Fibroblast of upper back skin (primary cell): ENCODE results near the gene BPI.
"Not testable (repeated sequence)": the region's sequence is repeated elsewhere in the genome, so short reads cannot be mapped to it uniquely, and the experiment has no call there.

Experiments
- DNase-seq: peaks from one replicate; pipeline ENCODE4 v3.0.0-alpha.2; 2013

The BPI gene

GRCh38 chr20:38306379-38306778 lies 2.4 kb downstream of the BPI start:
- no peak for DNase-seq

- peak; percentile 69 for DNase-seq
Measured at GRCh38 chr20:38307371-38308046, 3.6 kb downstream of the BPI start.

GRCh38 chr20:38308047-38308438 lies 4.1 kb downstream of the BPI start:
- DNase-seq: no peak

- no peak for DNase-seq
Measured at GRCh38 chr20:38308447-38308846, 4.5 kb downstream of the BPI start.

GRCh38 chr20:38311091-38311490 lies 7.1 kb downstream of the BPI start:
- DNase-seq: no peak

- DNase-seq: no peak
Measured at GRCh38 chr20:38311491-38311890, 7.5 kb downstream of the BPI start.

GRCh38 chr20:38313676-38314075 lies 9.7 kb downstream of the BPI start:
- no peak for DNase-seq

GRCh38 chr20:38314350-38314749 lies 10.4 kb downstream of the BPI start:
- DNase-seq: not testable (repeated sequence)

GRCh38 chr20:38315290-38315966 lies 11.5 kb downstream of the BPI start:
- peak; percentile 26 for DNase-seq

- no peak for DNase-seq
Measured at GRCh38 chr20:38316341-38316740, 12.4 kb downstream of the BPI start.

GRCh38 chr20:38317422-38317821 lies 13.5 kb downstream of the BPI start:
- no peak for DNase-seq

- no peak for DNase-seq
Measured at GRCh38 chr20:38320221-38320620, 16.3 kb downstream of the BPI start.

- DNase-seq: peak; percentile 65
Measured at GRCh38 chr20:38321959-38322598, 18.1 kb downstream of the BPI start.

GRCh38 chr20:38324159-38324558 lies 20.2 kb downstream of the BPI start:
- no peak for DNase-seq

- DNase-seq: no peak
Measured at GRCh38 chr20:38325167-38325566, 21.2 kb downstream of the BPI start.

GRCh38 chr20:38325905-38326304 lies 21.9 kb downstream of the BPI start:
- DNase-seq: no peak

GRCh38 chr20:38326309-38326708 lies 22.4 kb downstream of the BPI start:
- no peak for DNase-seq

- DNase-seq: no peak
Measured at GRCh38 chr20:38330638-38331037, 26.7 kb downstream of the BPI start.

GRCh38 chr20:38331245-38331644 lies 27.3 kb downstream of the BPI start:
- no peak for DNase-seq

GRCh38 chr20:38331814-38332213 lies 27.9 kb downstream of the BPI start:
- DNase-seq: no peak

- DNase-seq: no peak
Measured at GRCh38 chr20:38334016-38334415, 30.1 kb downstream of the BPI start.

GRCh38 chr20:38336726-38337125 lies 32.8 kb downstream of the BPI start:
- no peak for DNase-seq

GRCh38 chr20:38337561-38338140 lies 33.7 kb downstream of the BPI start:
- no peak for DNase-seq
